Measurements from ENCODE around the gene NACA.
"Not testable (repeated sequence)": the region's sequence is repeated elsewhere in the genome, so short reads cannot be mapped to it uniquely, and the experiment has no call there.

NACA gene

GRCh38 chr12:56724972-56725722 lies at the start of gene NACA:
Gene NACA, minus strand, starts transcription at chr12:56725299. Its CDS starts 778 bp downstream, at chr12:56724521.
- Mint-ChIP-seq H3K4me1 (peaks cover 47% of the 10 kb centered on the region), H3K27me3 (no peaks in the 10 kb centered on the region), H3K4me3 (peak within 1 kb of the TSS; percentile 98), H3K36me3 (ENCODE audit: low read depth) (peaks cover 69% of the 10 kb centered on the region), H3K27ac (peak within 1 kb of the TSS; percentile 99), H3K9me3 (no peaks in the 10 kb centered on the region)
- DNase-seq (peak; percentile 98), ATAC-seq (peak; percentile 98)

- Mint-ChIP-seq H3K4me3 (no peak overlapping the region), H3K9me3 (no peaks in the 10 kb centered on the region), H3K27me3 (no peaks in the 10 kb centered on the region), H3K27ac (no peak overlapping the region), H3K4me1 (no peaks in the 10 kb centered on the region), H3K36me3 (ENCODE audit: low read depth) (no peaks in the 10 kb centered on the region)
- no peak for ATAC-seq
- no peak for DNase-seq
These were observed 48.0 kb upstream of the NACA start for GRCh38 chr12:56773113-56773512.

- Mint-ChIP-seq H3K4me3 (no peak overlapping the region), H3K27ac (no peak overlapping the region), H3K27me3 (no peaks in the 10 kb centered on the region), H3K9me3 (no peaks in the 10 kb centered on the region), H3K36me3 (ENCODE audit: low read depth) (no peaks in the 10 kb centered on the region), H3K4me1 (no peaks in the 10 kb centered on the region)
- DNase-seq (no peak), ATAC-seq (no peak)
These were observed 47.5 kb upstream of the NACA start for GRCh38 chr12:56772625-56773024.

GRCh38 chr12:56769868-56770267 lies 44.8 kb upstream of the NACA start:
- H3K27ac Mint-ChIP-seq = no peak overlapping the region
- no peak overlapping the region for H3K4me3 Mint-ChIP-seq
- no peak for ATAC-seq
- H3K4me1 Mint-ChIP-seq = peaks cover 2% of the 10 kb centered on the region
- H3K36me3 Mint-ChIP-seq (ENCODE audit: low read depth) = no peaks in the 10 kb centered on the region
- no peak for DNase-seq
- H3K9me3 Mint-ChIP-seq = no peaks in the 10 kb centered on the region
- no peaks in the 10 kb centered on the region for H3K27me3 Mint-ChIP-seq

- Mint-ChIP-seq H3K36me3 (ENCODE audit: low read depth) (no peaks in the 10 kb centered on the region), H3K27ac (no peak overlapping the region), H3K4me3 (no peak overlapping the region), H3K27me3 (no peaks in the 10 kb centered on the region), H3K4me1 (peaks cover 2% of the 10 kb centered on the region), H3K9me3 (no peaks in the 10 kb centered on the region)
- ATAC-seq (no peak), DNase-seq (no peak)
These were observed 43.3 kb upstream of the NACA start for GRCh38 chr12:56768424-56768823.

GRCh38 chr12:56766535-56766934 lies 41.4 kb upstream of the NACA start:
- Mint-ChIP-seq H3K4me3 (no peak overlapping the region), H3K4me1 (peaks cover 2% of the 10 kb centered on the region), H3K27ac (no peak overlapping the region), H3K27me3 (no peaks in the 10 kb centered on the region), H3K9me3 (no peaks in the 10 kb centered on the region), H3K36me3 (ENCODE audit: low read depth) (no peaks in the 10 kb centered on the region)
- no peak for ATAC-seq
- DNase-seq = no peak

- Mint-ChIP-seq H3K27me3 (no peaks in the 10 kb centered on the region), H3K4me1 (peaks cover 5% of the 10 kb centered on the region), H3K36me3 (ENCODE audit: low read depth) (no peaks in the 10 kb centered on the region), H3K9me3 (no peaks in the 10 kb centered on the region), H3K27ac (no peak overlapping the region), H3K4me3 (no peak overlapping the region)
- DNase-seq (no peak), ATAC-seq (no peak)
These were observed 38.9 kb upstream of the NACA start for GRCh38 chr12:56763753-56764657.

- DNase-seq (no peak), ATAC-seq (no peak)
- Mint-ChIP-seq H3K4me1 (peaks cover 8% of the 10 kb centered on the region), H3K36me3 (ENCODE audit: low read depth) (peaks cover 3% of the 10 kb centered on the region), H3K4me3 (no peak overlapping the region), H3K9me3 (peaks cover 6% of the 10 kb centered on the region), H3K27ac (no peak overlapping the region), H3K27me3 (no peaks in the 10 kb centered on the region)
These were observed 36.7 kb upstream of the NACA start for GRCh38 chr12:56761812-56762211.

GRCh38 chr12:56760460-56760859 lies 35.4 kb upstream of the NACA start:
- ATAC-seq (no peak), DNase-seq (no peak)
- peaks cover 6% of the 10 kb centered on the region for H3K4me1 Mint-ChIP-seq
- no peaks in the 10 kb centered on the region for H3K27me3 Mint-ChIP-seq
- H3K4me3 Mint-ChIP-seq = no peak overlapping the region
- H3K36me3 Mint-ChIP-seq (ENCODE audit: low read depth) = peaks cover 3% of the 10 kb centered on the region
- H3K9me3 Mint-ChIP-seq = peaks cover 6% of the 10 kb centered on the region
- H3K27ac Mint-ChIP-seq = no peak overlapping the region

- Mint-ChIP-seq H3K9me3 (peaks cover 6% of the 10 kb centered on the region), H3K4me3 (no peak overlapping the region), H3K27me3 (no peaks in the 10 kb centered on the region), H3K27ac (no peak overlapping the region), H3K36me3 (ENCODE audit: low read depth) (peaks cover 3% of the 10 kb centered on the region), H3K4me1 (peaks cover 6% of the 10 kb centered on the region)
- ATAC-seq (no peak), DNase-seq (no peak)
These were observed 34.3 kb upstream of the NACA start for GRCh38 chr12:56759263-56759908.

- H3K4me3 Mint-ChIP-seq = no peak overlapping the region
These were observed 33.7 kb upstream of the NACA start for GRCh38 chr12:56758728-56759262.

GRCh38 chr12:56757971-56758370 lies 32.9 kb upstream of the NACA start:
- H3K27me3 Mint-ChIP-seq; H3K36me3 Mint-ChIP-seq (ENCODE audit: low read depth); H3K4me1 Mint-ChIP-seq; ATAC-seq; H3K4me3 Mint-ChIP-seq; H3K27ac Mint-ChIP-seq; H3K9me3 Mint-ChIP-seq; DNase-seq: not testable (repeated sequence)

More at GRCh38 chr12:56758728-56759262, 33.7 kb upstream of the NACA start:
- ATAC-seq (peak; percentile 26), DNase-seq (no peak)
- Mint-ChIP-seq H3K4me1 (peaks cover 6% of the 10 kb centered on the region), H3K27me3 (no peaks in the 10 kb centered on the region), H3K27ac (no peak overlapping the region), H3K36me3 (ENCODE audit: low read depth) (peaks cover 3% of the 10 kb centered on the region), H3K9me3 (peaks cover 6% of the 10 kb centered on the region)

GRCh38 chr12:56753566-56753965 lies 28.5 kb upstream of the NACA start:
- DNase-seq (no peak), ATAC-seq (no peak)
- H3K4me1 Mint-ChIP-seq = peaks cover 25% of the 10 kb centered on the region
- no peak overlapping the region for H3K27ac Mint-ChIP-seq
- peaks cover 28% of the 10 kb centered on the region for H3K36me3 Mint-ChIP-seq (ENCODE audit: low read depth)
- H3K4me3 Mint-ChIP-seq = no peak overlapping the region
- no peaks in the 10 kb centered on the region for H3K27me3 Mint-ChIP-seq
- peaks cover 2% of the 10 kb centered on the region for H3K9me3 Mint-ChIP-seq
